GM12878 (cell line): ENCODE measurements around the gene RALGAPA1. TPM values are rescaled to one million over a fixed set of nuclear protein-coding genes. Genes with fewer than 3 reads are reported as not detected.

ENCODE experiments used
- ATAC-seq: fragments of 200-7000 bp; cut with Tn5 transposase; 3 replicates; pipeline ENCODE4 v1.9.1; 2020; ENCODE audit warnings: mild to moderate bottlenecking, moderate library complexity
- BruUV-seq: library from RNA; stranded (reverse); fragments of 400-500 nt; replicated peaks from 2 replicates; lab custom pipeline; 2021; lab: Mats Ljungman, UMichigan
- CTCF ChIA-PET: fragments of 300-600 bp; sonication (Branson Sonifier 250); formaldehyde crosslinking; extraction: SDS; loops from one replicate; lab custom pipeline; 2021; ENCODE audit warnings: inconsistent platforms; lab: Yijun Ruan, JAX
- POLR2A ChIA-PET: fragments of 350-600 bp; formaldehyde crosslinking; extraction: SDS; loops from one replicate; lab custom pipeline; 2021; ENCODE audit warnings: inconsistent platforms; lab: Charles Lee
- RAD21 ChIA-PET: fragments of 300-600 bp; sonication (Branson Sonifier 250); formaldehyde crosslinking; loops from one replicate; lab custom pipeline; 2023; ENCODE audit warnings: antibody characterized with exemption; ENCODE audit not compliant: unreplicated experiment; lab: Charles Lee
- SMC1A ChIA-PET: fragments of 300-600 bp; sonication (Branson Sonifier 250); formaldehyde crosslinking; loops from one replicate; lab custom pipeline; 2023; ENCODE audit not compliant: unreplicated experiment, uncharacterized antibody; lab: Charles Lee
- DNase-seq: peaks from one replicate; pipeline ENCODE4 v3.0.0-alpha.2; 2011; ENCODE audit warnings: low read depth, low spot score
- FAIRE-seq: peaks from 3 replicates; lab custom pipeline; 2011; peaks lifted over from hg19 to GRCh38; lab: Jason Lieb, UNC
- H2AFZ ChIP-seq: 2 replicates; pipeline ENCODE4 v1.6.0; 2011; ENCODE audit warnings: low read depth, low read length, control low read depth; ENCODE audit not compliant: control insufficient read depth
- H3K27ac ChIP-seq: 2 replicates; pipeline ENCODE4 v1.5.1; 2011; ENCODE audit warnings: control low read depth; ENCODE audit not compliant: control insufficient read depth, insufficient read depth
- H3K27me3 ChIP-seq, 2 experiments: replicated peaks in 1 of 2; 2 replicates each; pipeline versions ENCODE4 v1.6.0 to v1.6.1; 2011; ENCODE audit warnings: low read length in 1 of 2; ENCODE audit not compliant: control insufficient read depth in 2 of 2, insufficient read depth in 2 of 2
- H3K36me3 ChIP-seq, 2 experiments: 2 replicates each; pipeline ENCODE4 v1.5.1; 2011; ENCODE audit warnings: low read length in 1 of 2; ENCODE audit not compliant: control insufficient read depth in 2 of 2, insufficient read depth in 2 of 2
- H3K4me1 ChIP-seq: 2 replicates; pipeline ENCODE4 v1.6.1; 2011; ENCODE audit warnings: mild to moderate bottlenecking, low read length, moderate library complexity, mixed read lengths; ENCODE audit not compliant: control insufficient read depth, insufficient read depth
- H3K4me2 ChIP-seq: 2 replicates; pipeline ENCODE4 v1.6.0; 2011; ENCODE audit warnings: control low read depth; ENCODE audit not compliant: control insufficient read depth, insufficient read depth
- H3K4me3 ChIP-seq: fragments of 200-600 bp; sonication (generic); 2 replicates; pipeline ENCODE4 v1.5.1; 2016
- H3K79me2 ChIP-seq: 2 replicates; pipeline ENCODE4 v1.6.0; 2011; ENCODE audit warnings: low read length; ENCODE audit not compliant: control insufficient read depth, insufficient read depth
- H3K9ac ChIP-seq: 2 replicates; pipeline ENCODE4 v1.8.0; 2011; ENCODE audit warnings: low read length, control low read depth, mixed read lengths; ENCODE audit not compliant: control insufficient read depth, insufficient read depth
- H3K9me3 ChIP-seq: replicated peaks from 3 replicates; pipeline ENCODE4 v1.5.1; 2011; ENCODE audit warnings: mild to moderate bottlenecking, low read length; ENCODE audit not compliant: control insufficient read depth, insufficient read depth
- H4K20me1 ChIP-seq: 2 replicates; pipeline ENCODE4 v1.6.0; 2011; ENCODE audit not compliant: control insufficient read depth, insufficient read depth
- ATF2 ChIP-seq: IDR thresholded peaks from 2 replicates; pipeline ENCODE4 v1.6.1; 2012; ENCODE audit warnings: low read length, inconsistent platforms
- IRF5 ChIP-seq: fragments of 450-650 bp; IDR thresholded peaks from 2 replicates; pipeline ENCODE4 v1.6.1; 2017; ENCODE audit warnings: borderline replicate concordance
- NKRF ChIP-seq: fragments of 450-650 bp; conservative IDR thresholded peaks from 2 replicates; pipeline ENCODE4 v1.6.1; 2017; ENCODE audit warnings: mild to moderate bottlenecking, moderate library complexity
- SUZ12 ChIP-seq: fragments of 200-600 bp; sonication (generic); IDR thresholded peaks from one replicate; pipeline ENCODE4 v1.6.1; 2018; ENCODE audit warnings: antibody characterized with exemption, mild to moderate bottlenecking; ENCODE audit not compliant: unreplicated experiment
- ZBED1 ChIP-seq: IDR thresholded peaks from 2 replicates; pipeline ENCODE4 v1.6.1; 2016; ENCODE audit warnings: borderline replicate concordance
- WGBS: methylation state at CpG from one replicate; pipeline ENCODE4 v1.1.6; 2016; ENCODE audit warnings: low lambda C conversion rate; ENCODE audit not compliant: insufficient replicate concordance, insufficient coverage; ENCODE audit errors: missing lambda C conversion rate; 5-methylcytosine and 5-hydroxymethylcytosine counted together
- in situ Hi-C: fragments of 300-500 bp; cut with MboI; formaldehyde crosslinking; loops from 9 replicates; pipeline ENCODE4 v1.14.3; 2018; ENCODE audit warnings: mixed read lengths
- intact Hi-C: fragments of 100-400 bp; cut with micrococcal nuclease; formaldehyde crosslinking; loops from one replicate; pipeline ENCODE4 v1.14.2; 2022; ENCODE audit not compliant: unreplicated experiment
- polyA plus RNA-seq, 11 experiments: library from polyadenylated mRNA; depleted of rRNA in 4 of 11; unstranded in 6 of 11; stranded (reverse) in 5 of 11; fragments of >200 nt; fragmentation: Nextera tagmentation in 4 of 11; fragmentation: Illumina TruSeq in 1 of 11; extraction: Ambion mirVana in 4 of 11; extraction: Trizol in 1 of 11; gene quantifications; 1 replicate in 1 of 11; 2 replicates in 10 of 11; pipeline versions ENCODE4 v1.2.1 to v1.2.3, GENCODE V29; 2011 to 2016; ENCODE audit warnings: inconsistent platforms in 2 of 11, missing spikeins in 2 of 11, low read depth in 1 of 11
- total RNA-seq, 4 experiments: library from RNA; depleted of rRNA in 3 of 4; stranded (reverse); fragments of >200 nt in 3 of 4; fragmentation: Illumina TruSeq in 1 of 4; extraction: Trizol in 1 of 4; gene quantifications; 2 replicates each; pipeline versions ENCODE4 v1.2.1 to v1.2.3, GENCODE V29; 2013 to 2021

The RALGAPA1 gene
- total and polyA plus RNA-seq, 10 of the 15 experiments (the other 5 are each of a cell fraction or from before 2014, with no cell fraction given): 5.6 to 26.7 (median 14.7) TPM

DNA sequence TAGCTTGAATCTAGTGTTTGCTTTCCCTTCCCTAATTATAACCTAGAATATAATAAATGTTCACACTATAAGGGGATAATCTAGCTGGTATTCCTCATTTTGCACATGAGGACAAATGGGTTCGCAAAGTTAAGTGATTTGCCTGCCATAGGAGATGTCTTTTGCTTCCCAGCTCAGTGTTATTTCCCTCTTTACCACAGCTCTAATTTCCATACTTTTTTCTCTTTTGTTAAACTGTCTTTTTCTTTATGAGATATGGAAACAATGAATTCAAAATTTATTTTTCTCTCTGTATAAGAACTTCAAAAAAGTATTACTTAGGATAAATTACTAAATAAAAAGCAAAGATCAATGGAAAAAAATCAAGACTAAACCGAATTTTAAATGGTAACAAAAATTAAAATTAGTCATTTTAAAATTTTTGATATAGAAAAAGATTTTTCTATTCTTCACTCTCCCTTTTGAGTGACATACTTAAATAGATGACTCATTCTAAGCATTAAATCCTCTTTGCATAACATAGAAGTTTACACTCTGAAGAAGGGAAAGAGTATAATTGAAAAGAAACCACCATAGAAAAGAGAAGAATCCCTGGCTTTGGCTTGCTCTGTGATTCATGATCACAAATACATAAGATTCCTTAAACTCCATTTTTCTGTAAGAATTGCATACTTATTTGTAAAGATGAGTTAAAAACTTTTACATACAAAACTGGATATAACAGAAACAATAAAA lies 177.9 kb downstream of the RALGAPA1 start:
- in situ Hi-C loops (no loop called here), intact Hi-C loops (no loop called here)
- Histone ChIP-seq H3K9me3 (no peaks in the 10 kb centered on the region), H2AFZ (no peak overlapping the region), H3K4me1 (no peaks in the 10 kb centered on the region), H3K9ac (no peak overlapping the region), H4K20me1 (no peaks in the 10 kb centered on the region), H3K27ac (no peak overlapping the region), H3K27me3 (no peaks in the 10 kb centered on the region), H3K4me3 (no peak overlapping the region), H3K4me2 (no peak overlapping the region), H3K36me3 (0 out of 4 replicates have a peak, but pooled peaks cover 0 to 3% of the 10 kb centered on the region in 2 experiments), H3K79me2 (no peaks in the 10 kb centered on the region)
- WGBS: 48% methylated on average over 2 of the region's 2 CpGs
- FAIRE-seq (no peak), ATAC-seq (no peak), DNase-seq (no peak)
- TF ChIP-seq ZBED1 (no peak), NKRF (no peak), SUZ12 (no peak)
- ChIA-PET RAD21 (no interaction called here), CTCF (interaction anchor here (1.0 to 1.1 kb wide), 2 partner anchors 15 to 16 kb away, joined by 3 read pairs; no protein-coding TSS in a partner anchor), POLR2A (no interaction called here), SMC1A (no interaction called here)
- no TSS peak for BruUV-seq

GRCh38 chr14:35628989-35629388 lies 180.1 kb downstream of the RALGAPA1 start:
- Histone ChIP-seq H3K4me3 (no peak overlapping the region), H3K79me2 (no peaks in the 10 kb centered on the region), H3K9me3 (no peaks in the 10 kb centered on the region), H3K9ac (no peak overlapping the region), H3K4me1 (no peaks in the 10 kb centered on the region), H3K36me3 (no peaks in the 10 kb centered on the region), H3K4me2 (no peak overlapping the region), H2AFZ (no peak overlapping the region), H4K20me1 (no peaks in the 10 kb centered on the region), H3K27ac (no peak overlapping the region), H3K27me3 (no peaks in the 10 kb centered on the region)
- intact Hi-C loops (no loop called here), in situ Hi-C loops (no loop called here)
- POLR2A ChIA-PET: no interaction called here
- TF ChIP-seq IRF5 (0 out of 2 replicates have a peak, but pooled peaks have one; percentile 3), ATF2 (no peak)
- peak; percentile 80 for FAIRE-seq
- SMC1A ChIA-PET: no interaction called here
- RAD21 ChIA-PET: no interaction called here
- WGBS: 76% methylated on average over 3 of the region's 3 CpGs
- no peak for DNase-seq
- no peak for ATAC-seq
- CTCF ChIA-PET: no interaction called here
- no TSS peak for BruUV-seq
